Suppressor macrophage (primary cell): ENCODE data around the gene RFC4.

Experiments
- DNase-seq, 4 experiments: peaks; one replicate each; pipeline ENCODE4 v3.0.0-alpha.2; 2020 to 2022

Gene RFC4

DNA sequence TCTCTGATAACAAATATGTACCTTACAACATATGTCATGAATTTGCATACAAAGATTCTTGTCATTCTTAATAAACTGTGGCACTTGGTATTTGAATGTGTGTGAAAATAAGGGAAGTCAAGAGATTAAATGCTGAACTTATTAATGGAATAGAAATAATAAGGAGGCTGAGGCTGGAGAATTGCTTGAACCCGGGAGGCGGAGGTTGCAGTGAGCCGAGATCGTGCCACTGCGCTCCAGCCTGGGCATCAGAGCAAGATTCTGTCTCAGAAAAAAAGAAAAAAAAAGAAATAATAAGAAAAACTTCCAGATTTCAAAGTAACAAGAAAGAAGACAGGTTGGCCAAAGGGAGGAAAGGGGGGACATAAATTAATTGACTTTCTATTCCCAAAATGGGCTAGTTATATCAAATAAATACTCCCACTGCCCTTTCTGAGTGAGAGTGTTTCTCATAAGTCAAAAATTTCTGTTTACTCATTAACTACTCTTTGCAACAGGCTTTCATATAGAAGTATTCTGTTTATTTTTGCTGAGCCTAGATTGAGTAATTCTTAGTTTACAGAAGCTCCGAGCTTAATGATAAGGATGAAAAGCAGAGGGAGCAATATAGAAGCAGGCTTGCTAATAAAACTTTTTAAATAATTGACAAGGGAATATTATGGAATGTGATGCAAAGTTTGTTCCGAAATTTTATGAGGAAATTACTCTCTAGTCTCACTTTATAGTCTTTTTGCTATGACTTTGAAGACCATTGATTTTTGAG is 63.5 kb downstream of the RFC4 start:
- no peak for DNase-seq
